GM19023 (cell line): Measurements from ENCODE around the gene CMBL.

Experiments
- ATAC-seq: cut with Tn5 transposase; IDR thresholded peaks from one replicate; pipeline ENCODE4 v1.9.1; 2021; ENCODE audit warnings: mild to moderate bottlenecking, moderate library complexity; ENCODE audit not compliant: unreplicated experiment

The CMBL gene

GRCh38 chr5:10310835-10311570 is 3.3 kb upstream of the CMBL start:
- peak; percentile 40 for ATAC-seq

GRCh38 chr5:10310066-10310779 is 2.5 kb upstream of the CMBL start:
- no peak for ATAC-seq

GRCh38 chr5:10308844-10309243 is 1.1 kb upstream of the CMBL start:
- ATAC-seq, result no peak

- no peak for ATAC-seq
Measured at GRCh38 chr5:10306806-10307205, 896 bp downstream of the CMBL start.

GRCh38 chr5:10306114-10306513 is 1.6 kb downstream of the CMBL start:
- ATAC-seq, result no peak

GRCh38 chr5:10304932-10305331 is 2.8 kb downstream of the CMBL start:
- ATAC-seq, result no peak

GRCh38 chr5:10303699-10304170 is 4.0 kb downstream of the CMBL start:
- ATAC-seq, result no peak

GRCh38 chr5:10303201-10303600 is 4.5 kb downstream of the CMBL start:
- no peak for ATAC-seq

- ATAC-seq, result no peak
Measured at GRCh38 chr5:10301842-10302610, 5.7 kb downstream of the CMBL start.

- ATAC-seq, result no peak
Measured at GRCh38 chr5:10301266-10301665, 6.4 kb downstream of the CMBL start.

- no peak for ATAC-seq
Measured at GRCh38 chr5:10300246-10300645, 7.5 kb downstream of the CMBL start.

- ATAC-seq, result no peak
Measured at GRCh38 chr5:10297646-10298204, 10.0 kb downstream of the CMBL start.

GRCh38 chr5:10295619-10296326 is 11.9 kb downstream of the CMBL start:
- ATAC-seq, result no peak

GRCh38 chr5:10293907-10294662 is 13.6 kb downstream of the CMBL start:
- ATAC-seq, result no peak

- no peak for ATAC-seq
Measured at GRCh38 chr5:10291692-10292339, 15.9 kb downstream of the CMBL start.

- ATAC-seq, result no peak
Measured at GRCh38 chr5:10290438-10290837, 17.3 kb downstream of the CMBL start.

GRCh38 chr5:10289991-10290390 is 17.7 kb downstream of the CMBL start:
- ATAC-seq, result no peak

GRCh38 chr5:10289353-10289752 is 18.3 kb downstream of the CMBL start:
- no peak for ATAC-seq

- peak; percentile 40 for ATAC-seq
Measured at GRCh38 chr5:10288592-10289219, 19.0 kb downstream of the CMBL start.
